H9 (cell line): ENCODE data around the gene ATXN10. TPM values are rescaled to one million over a fixed set of nuclear protein-coding genes. Genes with fewer than 3 reads are reported as not detected.

Experiments
- DNase-seq: peaks from one replicate; pipeline ENCODE4 v3.0.0-alpha.2; 2017
- H2AFZ ChIP-seq: one replicate; pipeline ENCODE4 v1.6.1; 2013; ENCODE audit warnings: mild to moderate bottlenecking, low read length, control low read depth, moderate library complexity
- H2AK5ac ChIP-seq: 2 replicates; pipeline ENCODE4 v1.6.1; 2013; ENCODE audit warnings: low read length, control low read depth, mixed read lengths; ENCODE audit not compliant: insufficient read length
- H2BK120ac ChIP-seq: one replicate; pipeline ENCODE4 v1.6.1; 2013; ENCODE audit warnings: low read depth, mild to moderate bottlenecking, low read length, control low read depth, inconsistent platforms; ENCODE audit not compliant: poor library complexity, severe bottlenecking
- H2BK12ac ChIP-seq: 2 replicates; pipeline ENCODE4 v1.6.1; 2013; ENCODE audit warnings: low read length, control low read depth, mixed read lengths, low read depth; ENCODE audit not compliant: insufficient read length
- H2BK15ac ChIP-seq: 2 replicates; pipeline ENCODE4 v1.6.1; 2013; ENCODE audit warnings: low read depth, low read length, control low read depth
- H2BK20ac ChIP-seq: one replicate; pipeline ENCODE4 v1.6.1; 2013; ENCODE audit warnings: low read depth, mild to moderate bottlenecking, low read length, control low read depth, inconsistent platforms; ENCODE audit not compliant: poor library complexity, severe bottlenecking
- H2BK5ac ChIP-seq: 2 replicates; pipeline ENCODE4 v1.6.1; 2013; ENCODE audit warnings: low read length, control low read depth, mixed read lengths; ENCODE audit not compliant: insufficient read length
- H3K14ac ChIP-seq: 2 replicates; pipeline ENCODE4 v1.6.1; 2013; ENCODE audit warnings: low read length, control low read depth; ENCODE audit not compliant: insufficient read depth
- H3K18ac ChIP-seq: 2 replicates; pipeline ENCODE4 v1.6.1; 2013; ENCODE audit warnings: low read depth, mild to moderate bottlenecking, mixed read lengths, low read length, control low read depth; ENCODE audit not compliant: insufficient read length
- H3K23ac ChIP-seq: 2 replicates; pipeline ENCODE4 v1.6.1; 2013; ENCODE audit warnings: low read length, control low read depth, mixed read lengths, low read depth; ENCODE audit not compliant: insufficient read length
- H3K23me2 ChIP-seq: 2 replicates; pipeline ENCODE4 v1.6.1; 2013; ENCODE audit warnings: low read depth, mild to moderate bottlenecking, mixed read lengths, low read length, control low read depth; ENCODE audit not compliant: insufficient read length, poor library complexity, severe bottlenecking
- H3K27ac ChIP-seq: 2 replicates; pipeline ENCODE4 v1.5.1; 2013; ENCODE audit warnings: low read length, control low read depth, mixed read lengths, low read depth; ENCODE audit not compliant: insufficient read length
- H3K27me3 ChIP-seq: 2 replicates; pipeline ENCODE4 v1.6.1; 2013; ENCODE audit warnings: low read length, control low read depth, inconsistent platforms; ENCODE audit not compliant: insufficient read depth
- H3K4ac ChIP-seq: 2 replicates; pipeline ENCODE4 v1.6.1; 2013; ENCODE audit warnings: low read depth, mild to moderate bottlenecking, control low read depth, inconsistent platforms, low read length, moderate library complexity
- H3K4me1 ChIP-seq: 2 replicates; pipeline ENCODE4 v1.6.1; 2013; ENCODE audit warnings: low read length, control low read depth, inconsistent platforms; ENCODE audit not compliant: insufficient read depth
- H3K4me2 ChIP-seq: 2 replicates; pipeline ENCODE4 v1.6.1; 2013; ENCODE audit warnings: low read length, control low read depth, mixed read lengths; ENCODE audit not compliant: insufficient read length, insufficient read depth
- H3K56ac ChIP-seq: 2 replicates; pipeline ENCODE4 v1.6.1; 2013; ENCODE audit warnings: low read depth, mild to moderate bottlenecking, mixed read lengths, low read length, control low read depth; ENCODE audit not compliant: insufficient read length
- H3K79me1 ChIP-seq: 2 replicates; pipeline ENCODE4 v1.6.1; 2013; ENCODE audit warnings: low read depth, mild to moderate bottlenecking, moderate library complexity, low read length, control low read depth, inconsistent platforms; ENCODE audit not compliant: insufficient read depth, poor library complexity, severe bottlenecking
- H3K79me2 ChIP-seq: 2 replicates; pipeline ENCODE4 v1.6.1; 2013; ENCODE audit warnings: low read length, control low read depth, inconsistent platforms; ENCODE audit not compliant: insufficient read depth
- H3K9ac ChIP-seq: 2 replicates; pipeline ENCODE4 v1.6.1; 2013; ENCODE audit warnings: low read length, control low read depth, mixed read lengths; ENCODE audit not compliant: insufficient read length; ENCODE audit errors: extremely low read depth
- H3K9me3 ChIP-seq: one replicate; pipeline ENCODE4 v1.6.1; 2013; ENCODE audit warnings: low read depth, low read length, inconsistent platforms; ENCODE audit not compliant: control insufficient read depth
- H3T11ph ChIP-seq: one replicate; pipeline ENCODE4 v1.6.1; 2013; ENCODE audit warnings: mild to moderate bottlenecking, low read length, control low read depth, inconsistent platforms
- H4K20me1 ChIP-seq: one replicate; pipeline ENCODE4 v1.6.1; 2013; ENCODE audit not compliant: control insufficient read depth, insufficient read length, insufficient read depth
- H4K5ac ChIP-seq: 2 replicates; pipeline ENCODE4 v1.6.1; 2013; ENCODE audit warnings: low read depth, mild to moderate bottlenecking, mixed read lengths, low read length, control low read depth; ENCODE audit not compliant: insufficient read length
- H4K8ac ChIP-seq: replicated peaks from 2 replicates; pipeline ENCODE4 v1.6.1; 2013; ENCODE audit warnings: low read length, control low read depth, mixed read lengths, low read depth; ENCODE audit not compliant: insufficient read length
- H4K91ac ChIP-seq: 2 replicates; pipeline ENCODE4 v1.6.1; 2013; ENCODE audit warnings: low read depth, mild to moderate bottlenecking, moderate library complexity, mixed read lengths, low read length, control low read depth; ENCODE audit not compliant: insufficient read length
- H3K27ac Mint-ChIP-seq, 3 experiments: 2 replicates in 2 of 3; 3 replicates in 1 of 3; pipeline ENCODE4 v1.8.0; 2020 to 2021; ENCODE audit warnings: mixed read lengths in 3 of 3, mild to moderate bottlenecking in 1 of 3, moderate library complexity in 1 of 3
- H3K27me3 Mint-ChIP-seq: 2 replicates; pipeline ENCODE4 v1.8.0; 2021; ENCODE audit warnings: low read depth, mild to moderate bottlenecking, moderate library complexity, mixed read lengths
- H3K36me3 Mint-ChIP-seq, 3 experiments: 2 replicates in 2 of 3; 3 replicates in 1 of 3; pipeline ENCODE4 v1.8.0; 2020 to 2021; ENCODE audit warnings: low read depth in 3 of 3, mixed read lengths in 3 of 3; ENCODE audit not compliant: insufficient read depth in 1 of 3
- H3K4me1 Mint-ChIP-seq, 2 experiments: 2 replicates each; pipeline ENCODE4 v1.8.0; 2020; ENCODE audit warnings: mixed read lengths in 2 of 2
- H3K4me3 Mint-ChIP-seq, 2 experiments: 2 replicates in 1 of 2; 3 replicates in 1 of 2; pipeline ENCODE4 v1.8.0; 2020 to 2021; ENCODE audit warnings: mild to moderate bottlenecking in 2 of 2, mixed read lengths in 2 of 2, moderate library complexity in 1 of 2
- H3K9me3 Mint-ChIP-seq, 2 experiments: 2 replicates in 1 of 2; 3 replicates in 1 of 2; pipeline ENCODE4 v1.8.0; 2020; ENCODE audit warnings: mild to moderate bottlenecking in 2 of 2, mixed read lengths in 2 of 2, moderate library complexity in 1 of 2
- CTCF ChIP-seq: fragments of 200-600 bp; sonication (generic); conservative IDR thresholded peaks from 3 replicates; pipeline ENCODE4 v1.8.0; 2021; ENCODE audit warnings: antibody characterized with exemption, mild to moderate bottlenecking
- WGBS: extraction: QIAGEN DNeasy Blood & Tissue Kit; methylation state at CpG from one replicate; pipeline ENCODE4 v1.1.7; 2013; ENCODE audit warnings: missing lambda C conversion rate, low lambda C conversion rate, mixed read lengths; ENCODE audit not compliant: insufficient read length; ENCODE audit errors: extremely low coverage; 5-methylcytosine and 5-hydroxymethylcytosine counted together
- total RNA-seq: library from RNA; stranded (reverse); gene quantifications from 2 replicates; pipeline ENCODE4 v1.2.1, GENCODE V29; 2021

Gene ATXN10
- total RNA-seq, 1 experiment from 2014 or later: 210 TPM

- Histone ChIP-seq H3K4me1 (no peaks in the 10 kb centered on the region), H2AK5ac (no peak overlapping the region), H3K9ac (no peak overlapping the region), H3K79me1 (peaks cover 6% of the 10 kb centered on the region), H4K91ac (no peak overlapping the region), H3K4ac (no peak overlapping the region), H3K27ac (no peak overlapping the region), H2BK120ac (no peak overlapping the region), H2BK12ac (no peak overlapping the region), H4K20me1 (no peaks in the 10 kb centered on the region), H2BK5ac (no peak overlapping the region), H2BK15ac (no peak overlapping the region), H3K14ac (no peak overlapping the region), H3K23ac (no peak overlapping the region), H2AFZ (no peak overlapping the region), H3K4me2 (peak overlapping the region; percentile 86), H3K9me3 (no peaks in the 10 kb centered on the region), H4K5ac (no peak overlapping the region), H2BK20ac (no peak overlapping the region), H3K18ac (no peak overlapping the region), H4K8ac (no peak overlapping the region), H3K23me2 (peaks cover 9% of the 10 kb centered on the region), H3K79me2 (peaks cover 40% of the 10 kb centered on the region; the same call in 1 of the 2 replicates), H3K56ac (no peak overlapping the region), H3T11ph (no peak overlapping the region), H3K27me3 (no peaks in the 10 kb centered on the region)
- peak overlapping the region; percentile 91 to 96 for H3K4me3 Mint-ChIP-seq
- no peak for DNase-seq
- H3K36me3 Mint-ChIP-seq: peaks cover 0 to 6% (median 3%) of the 10 kb centered on the region in 3 experiments; a peak in 3 of 7 replicates
- no peaks in the 10 kb centered on the region; a peak in 1 of 5 replicates for H3K9me3 Mint-ChIP-seq
- WGBS: no CpG with 5 or more reads among the region's 10 CpGs
- no peak overlapping the region for H3K27ac Mint-ChIP-seq
- peaks cover 19 to 20% of the 10 kb centered on the region in 2 experiments for H3K4me1 Mint-ChIP-seq
- no peaks in the 10 kb centered on the region for H3K27me3 Mint-ChIP-seq
- no peak for TF ChIP-seq CTCF
Observed at GRCh38 chr22:45673482-45674175, 2.0 kb downstream of the ATXN10 start.
